OCI-LY7 (cell line): Measurements from ENCODE around the gene MAP4K5.

Experiments used
- EZH2phosphoT487 ChIP-seq: fragments of 200-600 bp; sonication (generic); IDR thresholded peaks from 2 replicates; pipeline ENCODE4 v1.6.1; 2018; ENCODE audit warnings: low read depth, borderline replicate concordance, mild to moderate bottlenecking, mixed run types, antibody characterized with exemption, low read length, moderate library complexity, mixed read lengths
- TF ChIP-seq, protein P1 (sequence below): fragments of 200-600 bp; sonication (generic); conservative IDR thresholded peaks from 2 replicates; pipeline ENCODE4 v1.5.1; 2014; ENCODE audit warnings: mild to moderate bottlenecking, antibody characterized with exemption, low read length, moderate library complexity, mixed read lengths

DNA sequence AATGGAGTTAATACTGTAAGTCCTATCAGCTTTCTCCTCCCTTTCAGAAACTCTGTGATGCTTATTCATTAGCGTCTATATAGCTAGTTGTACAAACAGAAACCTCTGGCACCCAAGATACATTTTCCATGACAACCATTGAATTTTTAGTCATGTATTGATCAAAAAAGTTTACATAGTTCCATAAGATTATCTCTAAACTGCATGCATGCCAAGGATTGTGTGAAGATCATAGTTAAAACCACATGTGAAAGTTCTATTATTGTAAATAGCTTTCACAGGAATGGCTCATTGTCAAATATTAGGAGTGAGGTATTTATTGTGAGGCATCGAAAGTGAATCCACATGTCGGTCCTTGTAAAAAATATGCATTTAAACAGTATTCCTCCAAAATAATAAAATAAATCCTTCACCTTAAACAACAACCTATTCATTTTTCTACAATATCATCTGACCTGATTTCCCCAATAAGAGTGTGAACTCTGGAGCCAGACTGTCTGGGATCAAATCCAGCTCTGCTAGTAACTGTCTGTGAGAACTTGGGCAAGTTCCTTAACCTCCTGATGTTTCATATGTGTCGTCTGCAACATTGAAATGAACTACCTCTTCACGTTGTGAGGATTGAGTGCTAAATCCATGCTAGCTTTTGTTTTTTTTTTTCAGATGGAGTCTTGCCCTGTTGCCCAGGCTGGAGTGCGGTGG lies 125.1 kb downstream of the MAP4K5 start:
- TF ChIP-seq, protein P1, sequence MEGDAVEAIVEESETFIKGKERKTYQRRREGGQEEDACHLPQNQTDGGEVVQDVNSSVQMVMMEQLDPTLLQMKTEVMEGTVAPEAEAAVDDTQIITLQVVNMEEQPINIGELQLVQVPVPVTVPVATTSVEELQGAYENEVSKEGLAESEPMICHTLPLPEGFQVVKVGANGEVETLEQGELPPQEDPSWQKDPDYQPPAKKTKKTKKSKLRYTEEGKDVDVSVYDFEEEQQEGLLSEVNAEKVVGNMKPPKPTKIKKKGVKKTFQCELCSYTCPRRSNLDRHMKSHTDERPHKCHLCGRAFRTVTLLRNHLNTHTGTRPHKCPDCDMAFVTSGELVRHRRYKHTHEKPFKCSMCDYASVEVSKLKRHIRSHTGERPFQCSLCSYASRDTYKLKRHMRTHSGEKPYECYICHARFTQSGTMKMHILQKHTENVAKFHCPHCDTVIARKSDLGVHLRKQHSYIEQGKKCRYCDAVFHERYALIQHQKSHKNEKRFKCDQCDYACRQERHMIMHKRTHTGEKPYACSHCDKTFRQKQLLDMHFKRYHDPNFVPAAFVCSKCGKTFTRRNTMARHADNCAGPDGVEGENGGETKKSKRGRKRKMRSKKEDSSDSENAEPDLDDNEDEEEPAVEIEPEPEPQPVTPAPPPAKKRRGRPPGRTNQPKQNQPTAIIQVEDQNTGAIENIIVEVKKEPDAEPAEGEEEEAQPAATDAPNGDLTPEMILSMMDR = no peak
- TF ChIP-seq EZH2phosphoT487 = no peak
